HepG2 (cell line): ENCODE data around the gene RHOC. TPM values are rescaled to one million over a fixed set of nuclear protein-coding genes. Genes with fewer than 3 reads are reported as not detected.

Experiments used
- CENPBD1 ChIP-seq: sonication (generic); formaldehyde crosslinking; IDR thresholded peaks from 2 replicates; pipeline ENCODE4 v1.8.0; 2022; ENCODE audit warnings: missing genetic modification reagents, low read depth, mild to moderate bottlenecking, borderline replicate concordance
- FOXO1 ChIP-seq: sonication (generic); formaldehyde crosslinking; IDR thresholded peaks from 2 replicates; pipeline ENCODE4 v1.4.0; 2020; ENCODE audit warnings: missing genetic modification reagents
- HOXA9 ChIP-seq: sonication (generic); formaldehyde crosslinking; IDR thresholded peaks from 2 replicates; pipeline ENCODE4 v1.8.1; 2022; ENCODE audit warnings: missing genetic modification reagents, mild to moderate bottlenecking, moderate library complexity, borderline replicate concordance
- IRX3 ChIP-seq: sonication (generic); formaldehyde crosslinking; IDR thresholded peaks from 2 replicates; pipeline ENCODE4 v1.8.1; 2023; ENCODE audit warnings: mild to moderate bottlenecking, low read depth, missing genetic modification reagents, borderline replicate concordance
- REL ChIP-seq: sonication (generic); formaldehyde crosslinking; conservative IDR thresholded peaks from 2 replicates; pipeline ENCODE4 v1.8.0; 2022; ENCODE audit warnings: mild to moderate bottlenecking, missing genetic modification reagents, moderate library complexity
- TAF15 ChIP-seq: fragments of 200-400 bp; formaldehyde crosslinking; IDR thresholded peaks from one replicate; pipeline ENCODE4 v1.6.1; 2018; ENCODE audit warnings: mild to moderate bottlenecking, low read depth, low read length; ENCODE audit not compliant: poor library complexity, severe bottlenecking
- TRIM22 ChIP-seq: fragments of 450-650 bp; IDR thresholded peaks from 2 replicates; pipeline ENCODE4 v1.6.1; 2017
- ZGPAT ChIP-seq: IDR thresholded peaks from 2 replicates; pipeline ENCODE4 v1.6.1; 2016; ENCODE audit warnings: mild to moderate bottlenecking
- ZKSCAN5 ChIP-seq: sonication (generic); formaldehyde crosslinking; IDR thresholded peaks from 2 replicates; pipeline ENCODE4 v1.5.1; 2020; ENCODE audit warnings: mild to moderate bottlenecking, missing genetic modification reagents
- ZNF446 ChIP-seq: sonication (generic); formaldehyde crosslinking; IDR thresholded peaks from 2 replicates; pipeline ENCODE4 v1.5.0; 2020; ENCODE audit warnings: mild to moderate bottlenecking, missing genetic modification reagents
- ZNF615 ChIP-seq: sonication (generic); formaldehyde crosslinking; IDR thresholded peaks from 2 replicates; pipeline ENCODE4 v1.5.0; 2020; ENCODE audit warnings: mild to moderate bottlenecking, missing genetic modification reagents, borderline replicate concordance
- ZNF629 ChIP-seq: sonication (generic); formaldehyde crosslinking; conservative IDR thresholded peaks from 2 replicates; pipeline ENCODE4 v1.5.0; 2020; ENCODE audit warnings: missing genetic modification reagents
- ZNF687 ChIP-seq: sonication (generic); formaldehyde crosslinking; IDR thresholded peaks from 2 replicates; pipeline ENCODE4 v1.5.1; 2020; ENCODE audit warnings: mild to moderate bottlenecking, missing genetic modification reagents, moderate library complexity
- ZNF724P ChIP-seq: sonication (generic); formaldehyde crosslinking; IDR thresholded peaks from 2 replicates; pipeline ENCODE4 v1.8.0; 2022; ENCODE audit warnings: missing genetic modification reagents, borderline replicate concordance
- ZNF761 ChIP-seq: sonication (generic); formaldehyde crosslinking; conservative IDR thresholded peaks from 2 replicates; pipeline ENCODE4 v1.4.0; 2020; ENCODE audit warnings: mild to moderate bottlenecking, missing genetic modification reagents
- ZNF776 ChIP-seq: sonication (generic); formaldehyde crosslinking; IDR thresholded peaks from 2 replicates; pipeline ENCODE4 v1.4.0; 2020; ENCODE audit warnings: mild to moderate bottlenecking, missing genetic modification reagents
- ZSCAN20 ChIP-seq: sonication (generic); formaldehyde crosslinking; IDR thresholded peaks from 2 replicates; pipeline ENCODE4 v1.4.0; 2020; ENCODE audit warnings: missing genetic modification reagents, mild to moderate bottlenecking, borderline replicate concordance
- ZSCAN29 ChIP-seq: sonication (generic); formaldehyde crosslinking; conservative IDR thresholded peaks from 2 replicates; pipeline ENCODE4 v1.4.0; 2020; ENCODE audit warnings: mild to moderate bottlenecking, missing genetic modification reagents
- polyA plus RNA-seq, 8 experiments: library from polyadenylated mRNA; depleted of rRNA in 3 of 8; stranded (reverse) in 7 of 8; unstranded in 1 of 8; fragments of >200 nt; fragmentation: Illumina TruSeq in 4 of 8; extraction: Trizol in 4 of 8; gene quantifications; 2 replicates each; pipeline versions ENCODE4 v1.2.1 to v1.2.3, GENCODE V29; 2011 to 2016; ENCODE audit warnings: low read depth in 4 of 8, missing spikeins in 1 of 8, mixed read lengths in 1 of 8; ENCODE audit not compliant: insufficient read depth in 1 of 8
- total RNA-seq, 5 experiments: library from RNA; depleted of rRNA; stranded (reverse); fragments of >200 nt; fragmentation: Illumina TruSeq; extraction: Trizol; gene quantifications; 2 replicates each; pipeline ENCODE4 v1.2.3, GENCODE V29; 2016; ENCODE audit warnings: low read depth in 1 of 5
- TF ChIP-seq, protein P1 (sequence below): sonication (generic); formaldehyde crosslinking; IDR thresholded peaks from 2 replicates; pipeline ENCODE4 v1.4.0; 2020; ENCODE audit warnings: mild to moderate bottlenecking, missing genetic modification reagents

The RHOC gene
- total and polyA plus RNA-seq, 2 of the 13 experiments (the other 11 are each of a cell fraction or from before 2014, with no cell fraction given): 64.3 to 182 TPM

DNA sequence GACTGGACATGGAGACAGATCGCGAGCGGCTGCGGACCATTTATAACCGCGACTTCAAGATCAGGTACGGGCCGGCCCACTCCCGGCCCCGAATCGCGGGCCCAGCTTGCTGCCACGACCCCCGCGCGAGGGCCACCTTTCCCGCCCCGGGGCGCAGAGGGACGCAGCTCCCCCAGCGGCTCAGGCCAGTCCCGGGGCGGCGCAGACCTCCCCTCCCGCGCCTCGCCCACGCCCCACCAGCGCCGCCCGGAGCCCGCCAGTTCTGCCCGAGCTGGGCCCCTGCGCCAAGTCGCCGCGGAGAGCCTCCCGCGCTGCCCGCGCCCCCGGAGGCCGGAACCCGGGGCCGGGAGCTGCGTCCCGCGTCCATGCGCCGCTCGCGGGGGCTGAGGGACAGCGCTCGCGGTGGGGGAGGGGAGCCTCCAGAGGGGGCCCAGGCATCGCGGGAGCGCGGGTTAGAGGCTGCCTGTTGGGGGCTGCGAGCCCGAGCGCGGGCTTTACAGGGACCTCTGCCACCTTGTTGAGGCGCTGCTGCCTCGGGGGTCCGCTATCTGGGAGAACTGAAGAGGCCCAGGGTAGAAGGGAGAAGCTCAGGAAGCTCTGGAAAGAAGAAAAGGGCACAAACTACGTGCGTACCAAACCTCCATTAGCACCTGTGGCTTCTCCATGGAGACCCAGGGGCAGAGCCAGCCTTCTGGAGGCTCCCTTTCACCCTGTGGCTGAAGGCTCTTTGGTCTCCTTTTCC, 31.8 kb downstream of the RHOC start (continued):
- TF ChIP-seq, protein P1, sequence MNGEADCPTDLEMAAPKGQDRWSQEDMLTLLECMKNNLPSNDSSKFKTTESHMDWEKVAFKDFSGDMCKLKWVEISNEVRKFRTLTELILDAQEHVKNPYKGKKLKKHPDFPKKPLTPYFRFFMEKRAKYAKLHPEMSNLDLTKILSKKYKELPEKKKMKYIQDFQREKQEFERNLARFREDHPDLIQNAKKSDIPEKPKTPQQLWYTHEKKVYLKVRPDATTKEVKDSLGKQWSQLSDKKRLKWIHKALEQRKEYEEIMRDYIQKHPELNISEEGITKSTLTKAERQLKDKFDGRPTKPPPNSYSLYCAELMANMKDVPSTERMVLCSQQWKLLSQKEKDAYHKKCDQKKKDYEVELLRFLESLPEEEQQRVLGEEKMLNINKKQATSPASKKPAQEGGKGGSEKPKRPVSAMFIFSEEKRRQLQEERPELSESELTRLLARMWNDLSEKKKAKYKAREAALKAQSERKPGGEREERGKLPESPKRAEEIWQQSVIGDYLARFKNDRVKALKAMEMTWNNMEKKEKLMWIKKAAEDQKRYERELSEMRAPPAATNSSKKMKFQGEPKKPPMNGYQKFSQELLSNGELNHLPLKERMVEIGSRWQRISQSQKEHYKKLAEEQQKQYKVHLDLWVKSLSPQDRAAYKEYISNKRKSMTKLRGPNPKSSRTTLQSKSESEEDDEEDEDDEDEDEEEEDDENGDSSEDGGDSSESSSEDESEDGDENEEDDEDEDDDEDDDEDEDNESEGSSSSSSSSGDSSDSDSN (CRISPR knock-in tag): peak; percentile 89; the same call in 1 of the 2 replicates
- TF ChIP-seq ZSCAN29 (CRISPR knock-in tag): no peak
- no peak for TF ChIP-seq TAF15
- peak; percentile 10; the same call in 1 of the 2 replicates for TF ChIP-seq FOXO1
- TF ChIP-seq ZNF629 (CRISPR knock-in tag): no peak
- no peak for TF ChIP-seq REL
- TF ChIP-seq ZNF446 (CRISPR knock-in tag): peak; percentile 63; the same call in 1 of the 2 replicates
- TF ChIP-seq IRX3: no peak
- TF ChIP-seq ZGPAT: no peak
- TF ChIP-seq ZNF687 (CRISPR knock-in tag): peak; percentile 62
- no peak for TF ChIP-seq ZNF615 (CRISPR knock-in tag)
- no peak for TF ChIP-seq ZNF776 (CRISPR knock-in tag)
- TF ChIP-seq HOXA9 (CRISPR knock-in tag): no peak
- TF ChIP-seq ZKSCAN5 (CRISPR knock-in tag): no peak
- no peak for TF ChIP-seq CENPBD1 (CRISPR knock-in tag)
- TF ChIP-seq ZNF724P (CRISPR knock-in tag): no peak
- TF ChIP-seq ZNF761: no peak
- TF ChIP-seq ZSCAN20: no peak
- TF ChIP-seq TRIM22: no peak
